Inferior parietal cortex (tissue), 1 donor: Measurements from ENCODE around the gene DTNA.

Experiments used
- DNase-seq: peaks from one replicate; pipeline ENCODE4 v3.0.0-alpha.2; 2016; ENCODE audit errors: extremely low spot score

Gene DTNA

DNA sequence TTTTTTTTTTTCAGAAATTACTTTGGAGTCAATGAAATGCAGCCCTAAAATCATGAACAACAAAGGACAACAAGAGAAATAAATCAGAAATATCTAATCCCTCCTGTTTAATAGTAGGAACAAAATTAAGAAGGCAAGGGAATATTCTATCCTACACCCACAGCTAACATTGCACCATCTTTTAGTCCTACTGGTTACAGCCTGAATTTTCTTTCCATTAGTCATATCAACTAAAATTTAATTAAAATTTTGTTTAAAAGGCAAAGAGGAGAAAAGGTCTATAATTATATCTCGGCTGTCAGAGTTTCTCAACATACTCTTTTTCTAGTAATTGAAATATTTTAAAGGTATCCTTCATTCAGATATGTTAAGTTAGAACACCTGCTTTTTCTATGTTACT lies 61.9 kb downstream of the DTNA start:
- no peak for DNase-seq

DNA sequence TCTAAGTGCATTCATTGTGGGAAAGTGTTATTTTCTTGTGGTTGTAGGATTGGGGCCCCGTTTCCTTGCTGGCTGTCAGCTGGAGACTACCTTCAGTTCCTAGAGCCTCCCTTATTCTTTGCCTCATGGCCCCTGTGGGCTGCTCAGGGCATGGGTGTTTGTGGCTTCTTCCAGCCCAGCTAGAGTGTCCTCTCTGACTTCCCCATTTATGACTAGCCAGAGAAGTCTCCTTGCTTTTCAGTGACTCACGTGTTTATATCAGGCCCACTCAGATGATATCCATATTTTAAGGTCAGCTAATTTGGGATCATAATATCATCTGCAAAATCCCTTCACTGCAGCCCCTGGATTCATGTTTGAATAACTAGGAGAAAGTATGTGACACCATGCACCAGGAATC lies 62.8 kb downstream of the DTNA start:
- DNase-seq, result no peak

DNA sequence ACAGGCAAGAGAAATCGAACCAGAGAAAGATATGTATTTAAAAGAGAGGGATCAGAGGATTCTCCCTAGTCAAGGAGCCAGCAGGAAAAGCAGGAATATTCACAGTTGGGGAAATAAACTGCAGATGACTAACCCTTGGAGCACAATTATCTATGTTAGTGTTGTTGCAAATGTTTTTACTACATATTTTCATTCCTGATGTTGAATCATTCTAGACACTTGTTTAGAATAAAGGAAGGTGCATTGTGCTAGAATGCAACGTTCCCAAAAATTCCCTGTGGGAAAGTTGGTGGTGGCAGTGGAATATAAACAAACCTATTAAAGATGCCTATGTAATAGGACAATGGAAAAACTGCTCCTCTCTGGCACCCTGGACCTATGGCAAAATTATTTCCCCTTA lies 63.3 kb downstream of the DTNA start:
- no peak for DNase-seq

DNA sequence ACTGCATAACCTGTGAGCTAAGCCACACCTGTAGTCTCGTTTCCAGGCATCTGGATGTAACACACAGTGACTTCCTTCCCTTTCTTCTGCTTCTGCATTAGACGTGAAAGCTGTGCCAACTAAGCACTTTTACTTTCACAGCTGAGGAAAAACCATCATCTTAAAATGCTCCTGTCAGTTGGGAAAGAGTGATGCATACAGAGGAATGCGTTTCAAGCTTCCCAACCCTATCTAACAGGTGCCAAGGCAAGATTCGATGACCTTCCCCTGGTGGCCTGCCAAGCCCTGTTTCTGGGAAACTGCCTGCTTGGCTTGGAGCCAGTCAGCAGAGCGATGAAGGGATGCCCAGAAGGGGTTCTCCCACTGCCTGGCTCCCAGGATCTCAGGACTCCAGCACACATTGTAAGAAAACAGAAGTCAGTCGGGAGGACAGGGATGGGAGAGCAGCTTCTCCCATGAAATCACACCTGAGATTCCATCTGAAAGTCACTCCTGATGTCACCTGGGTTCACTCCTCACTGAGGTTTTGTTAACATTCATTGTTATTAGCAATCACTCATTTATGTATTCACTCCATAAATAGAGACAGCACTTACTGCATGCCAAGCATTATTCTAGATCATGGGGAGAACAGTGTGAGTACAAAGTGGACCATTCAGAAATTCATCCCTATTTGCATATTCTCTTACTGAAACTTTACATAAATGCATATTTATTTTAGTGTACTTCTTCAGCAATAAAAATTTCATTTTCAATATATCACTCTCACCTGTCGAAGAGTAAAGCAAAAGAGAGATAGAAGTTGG lies 64.1 kb downstream of the DTNA start:
- DNase-seq, result no peak

DNA sequence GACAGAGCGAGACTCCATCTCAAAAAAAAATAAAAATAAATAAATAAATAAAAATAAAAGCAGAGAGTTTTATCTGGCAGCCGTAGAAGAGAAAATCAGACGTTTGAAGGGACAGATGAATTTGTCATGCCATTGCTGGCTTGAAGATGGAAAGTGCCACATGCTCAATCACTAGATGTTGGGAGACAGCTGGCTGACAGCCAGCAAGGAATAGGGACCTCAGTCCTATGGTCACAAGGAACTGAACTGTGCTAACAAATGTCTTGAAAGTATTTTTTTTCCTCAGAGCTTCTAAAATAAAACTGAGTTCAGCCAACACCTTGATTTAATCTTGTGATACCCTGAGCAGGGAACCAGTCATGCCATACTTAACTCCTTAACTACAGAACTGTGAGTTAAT lies 65.4 kb downstream of the DTNA start:
- no peak for DNase-seq

- DNase-seq, result no peak
These were observed 69.0 kb downstream of the DTNA start for GRCh38 chr18:34779112-34779511.

DNA sequence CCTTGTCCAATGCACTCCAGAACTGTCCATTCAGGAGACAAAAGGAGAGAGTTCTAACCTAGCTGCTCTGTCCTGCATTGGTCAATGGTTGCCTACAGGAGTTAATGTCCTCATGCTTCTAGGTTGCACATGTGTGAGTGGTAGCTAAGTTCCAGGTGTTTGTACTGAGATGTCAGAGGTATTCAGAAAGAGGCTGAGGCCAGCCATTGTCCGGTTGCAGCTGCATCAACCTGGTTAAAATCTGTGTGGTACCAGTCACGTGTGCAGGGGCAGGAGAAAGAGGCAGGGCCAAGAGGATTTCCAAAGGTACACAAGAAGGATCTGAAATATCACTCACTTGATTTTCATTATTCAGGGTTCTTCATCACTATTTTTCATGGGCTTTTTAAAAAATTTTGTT lies 70.8 kb downstream of the DTNA start:
- DNase-seq, result no peak

DNA sequence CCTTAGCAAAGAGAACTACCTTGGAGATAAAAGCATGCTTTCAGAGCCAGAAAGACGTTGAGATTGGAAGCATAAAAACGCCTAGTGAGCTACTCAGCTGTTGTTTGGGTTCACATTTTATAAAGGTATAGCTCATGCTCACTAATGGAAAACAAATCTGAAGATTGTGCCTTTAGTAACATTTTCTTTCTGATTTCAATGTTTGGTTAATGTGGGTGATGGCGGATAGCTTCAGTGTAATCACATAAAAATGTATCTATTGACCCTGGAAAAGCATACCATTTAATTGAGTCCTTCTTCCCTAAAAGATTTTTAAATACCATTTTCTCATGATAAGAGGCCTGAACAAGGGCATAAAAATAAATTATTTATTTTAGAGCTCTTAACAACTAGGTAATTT lies 73.4 kb downstream of the DTNA start:
- DNase-seq, result no peak

- no peak for DNase-seq
These were observed 76.2 kb downstream of the DTNA start for GRCh38 chr18:34786162-34786741.

DNA sequence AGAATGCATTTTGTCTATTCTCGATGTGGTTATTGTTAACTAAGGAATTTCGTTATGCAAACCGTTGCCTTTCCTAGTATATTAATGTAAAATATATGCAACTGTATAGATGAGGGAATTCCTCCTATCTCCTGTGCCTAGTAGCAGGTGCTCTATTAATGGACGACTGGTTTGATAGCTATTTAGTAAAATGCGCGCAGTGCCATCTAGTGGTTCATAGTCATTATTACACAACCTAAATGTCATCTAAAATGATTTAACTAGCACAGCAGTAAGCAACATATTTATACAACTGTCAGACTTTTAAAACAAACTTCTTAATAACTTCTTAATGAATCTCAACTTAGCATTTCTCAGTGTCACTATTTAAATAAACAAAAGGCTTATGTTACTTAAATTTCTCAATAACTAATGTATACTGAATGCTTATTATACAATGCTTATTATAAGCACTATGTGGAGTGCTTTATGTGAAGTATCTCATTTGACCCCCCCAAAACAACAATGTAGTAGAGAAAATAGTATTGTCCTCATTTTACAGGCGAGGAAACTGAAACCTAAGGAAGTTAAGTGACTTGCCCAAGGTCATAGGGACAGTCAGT lies 77.9 kb downstream of the DTNA start:
- peak; percentile 93 for DNase-seq

DNA sequence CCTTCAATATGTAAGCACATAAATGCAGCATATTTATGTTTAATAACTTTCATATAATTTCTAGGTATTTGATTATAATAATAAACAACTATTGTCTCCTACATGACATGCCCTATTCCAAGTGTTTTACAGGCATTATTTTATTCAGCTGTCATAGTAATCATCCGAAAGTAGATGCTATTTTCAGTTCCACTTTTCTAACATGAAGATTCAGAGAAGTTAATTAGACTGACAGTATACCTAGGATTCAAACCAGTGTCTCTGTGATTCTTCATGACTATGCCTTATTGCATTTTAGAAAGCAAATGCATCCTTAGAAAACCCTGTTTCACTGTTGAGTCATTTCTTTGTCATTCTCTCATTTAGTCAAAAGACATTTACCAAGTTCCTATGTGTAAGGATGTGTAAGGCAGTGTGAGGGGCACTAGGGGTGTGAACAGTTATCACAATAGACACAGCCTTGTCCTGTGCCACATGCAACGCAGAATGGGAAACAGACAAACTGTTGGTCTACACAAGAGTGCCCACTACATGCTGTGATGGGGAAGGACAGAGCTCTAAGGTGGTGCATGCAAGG lies 79.8 kb downstream of the DTNA start:
- no peak for DNase-seq

- DNase-seq, result no peak
These were observed 84.2 kb downstream of the DTNA start for GRCh38 chr18:34794348-34794747.

GRCh38 chr18:34795070-34795732 lies 85.1 kb downstream of the DTNA start:
- no peak for DNase-seq

DNA sequence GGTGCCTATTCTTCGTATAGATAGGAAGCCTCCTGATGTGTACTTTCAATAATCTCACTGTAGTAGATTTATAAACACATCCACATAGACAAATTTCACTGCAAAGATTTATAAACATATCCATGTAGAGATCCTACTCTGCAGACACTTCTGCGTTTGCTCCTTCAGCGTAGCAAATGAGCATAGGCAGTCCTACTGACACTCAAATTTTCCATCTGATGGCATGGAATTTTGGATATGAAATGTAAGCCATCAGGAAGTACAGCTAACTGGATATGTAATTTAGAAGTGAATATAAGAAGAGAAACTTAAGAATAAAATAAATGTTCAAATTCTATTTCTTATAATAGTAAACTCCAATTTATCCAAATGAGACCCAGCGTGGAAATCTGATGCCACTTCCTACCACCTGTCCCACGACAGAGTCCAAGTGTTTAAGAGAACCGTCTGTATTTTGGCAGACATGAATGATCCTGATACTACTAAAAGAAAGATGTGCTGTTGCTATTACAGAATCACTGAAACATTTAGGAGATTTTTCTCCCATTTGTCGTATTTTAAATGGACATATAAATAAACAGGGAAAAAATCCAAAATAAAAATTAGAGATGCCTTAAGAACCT lies 86.0 kb downstream of the DTNA start:
- DNase-seq, result no peak

- DNase-seq, result no peak
These were observed 89.2 kb downstream of the DTNA start for GRCh38 chr18:34799291-34799690.

DNA sequence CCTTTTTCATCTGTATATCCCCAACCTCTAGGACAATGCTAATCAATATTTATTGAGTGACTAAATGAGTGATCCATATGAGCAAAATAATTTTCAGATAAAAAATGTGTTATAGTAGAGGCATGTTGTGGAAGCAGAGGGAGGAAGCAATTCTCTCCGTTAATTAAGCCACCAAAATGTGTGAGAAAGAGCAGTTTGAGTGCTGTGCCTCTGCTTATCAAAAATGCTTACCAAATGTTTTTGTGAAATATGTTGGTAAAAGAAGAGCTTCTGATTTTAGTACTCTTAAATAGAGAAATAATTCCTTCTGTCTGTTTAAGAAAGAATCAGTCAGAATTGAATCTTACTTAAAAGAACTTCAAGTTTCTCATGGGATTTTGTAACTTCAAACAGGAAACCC lies 90.3 kb downstream of the DTNA start:
- DNase-seq, result no peak

DNA sequence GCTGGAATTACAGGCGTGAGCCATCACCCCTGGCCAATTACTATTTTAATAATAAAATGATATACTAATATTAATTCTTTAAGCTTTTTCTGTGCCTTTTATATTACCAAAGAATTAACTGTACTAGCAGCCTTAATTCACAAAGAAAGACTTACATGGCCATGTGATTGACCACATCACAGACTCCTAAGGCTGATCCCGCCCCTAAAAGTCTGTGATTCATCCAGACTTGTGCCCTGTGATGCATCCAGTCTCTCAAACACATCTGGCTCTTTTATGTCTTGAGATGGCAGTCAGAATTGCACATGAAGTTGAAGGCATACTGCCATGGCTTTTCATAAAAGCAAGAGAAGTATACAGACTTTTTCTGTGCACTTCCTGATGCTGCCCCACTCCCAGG lies 91.7 kb downstream of the DTNA start:
- no peak for DNase-seq

DNA sequence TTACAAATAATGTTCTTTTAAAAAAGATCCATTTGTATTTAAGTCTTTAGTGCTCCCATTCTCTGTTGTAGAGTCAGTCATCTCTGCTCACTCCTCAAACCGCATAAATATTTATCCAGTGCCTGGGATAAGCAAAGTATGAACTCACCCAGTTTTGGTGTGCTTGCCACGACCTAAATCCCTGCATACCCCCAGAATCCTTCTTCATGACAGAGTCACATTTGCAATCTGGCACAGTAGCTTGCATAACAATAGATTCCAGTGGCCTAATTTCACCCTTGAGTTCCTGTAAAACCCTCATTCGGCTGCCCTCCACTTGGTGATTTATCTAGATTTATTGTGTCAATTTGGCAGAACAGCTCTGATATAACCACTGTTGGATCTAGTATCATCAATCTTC lies 92.9 kb downstream of the DTNA start:
- DNase-seq, result no peak

DNA sequence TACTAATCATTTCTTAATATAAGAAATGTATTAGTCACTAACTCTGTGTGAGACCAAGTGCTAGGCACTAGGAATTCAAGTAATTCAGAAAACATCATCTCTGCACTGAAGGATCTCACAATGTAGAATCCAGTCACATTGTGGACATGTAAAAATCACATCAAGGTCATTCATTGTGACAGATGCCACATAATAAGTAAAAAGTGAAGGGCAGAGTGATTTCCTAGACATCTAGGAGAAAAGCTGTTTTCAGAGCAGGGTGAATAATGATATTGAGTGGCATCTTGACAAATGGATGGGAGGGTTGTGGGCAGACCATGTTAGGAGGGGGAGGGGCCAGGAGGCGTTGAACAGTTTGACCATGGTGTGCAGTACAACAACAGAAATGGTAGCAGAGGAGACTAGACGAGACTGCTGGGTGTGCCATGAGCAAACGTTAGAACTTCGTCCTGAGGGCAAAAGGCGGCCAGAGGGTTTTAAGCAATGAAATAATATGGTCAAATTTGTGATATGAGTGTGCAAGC lies 93.8 kb downstream of the DTNA start:
- no peak for DNase-seq

DNA sequence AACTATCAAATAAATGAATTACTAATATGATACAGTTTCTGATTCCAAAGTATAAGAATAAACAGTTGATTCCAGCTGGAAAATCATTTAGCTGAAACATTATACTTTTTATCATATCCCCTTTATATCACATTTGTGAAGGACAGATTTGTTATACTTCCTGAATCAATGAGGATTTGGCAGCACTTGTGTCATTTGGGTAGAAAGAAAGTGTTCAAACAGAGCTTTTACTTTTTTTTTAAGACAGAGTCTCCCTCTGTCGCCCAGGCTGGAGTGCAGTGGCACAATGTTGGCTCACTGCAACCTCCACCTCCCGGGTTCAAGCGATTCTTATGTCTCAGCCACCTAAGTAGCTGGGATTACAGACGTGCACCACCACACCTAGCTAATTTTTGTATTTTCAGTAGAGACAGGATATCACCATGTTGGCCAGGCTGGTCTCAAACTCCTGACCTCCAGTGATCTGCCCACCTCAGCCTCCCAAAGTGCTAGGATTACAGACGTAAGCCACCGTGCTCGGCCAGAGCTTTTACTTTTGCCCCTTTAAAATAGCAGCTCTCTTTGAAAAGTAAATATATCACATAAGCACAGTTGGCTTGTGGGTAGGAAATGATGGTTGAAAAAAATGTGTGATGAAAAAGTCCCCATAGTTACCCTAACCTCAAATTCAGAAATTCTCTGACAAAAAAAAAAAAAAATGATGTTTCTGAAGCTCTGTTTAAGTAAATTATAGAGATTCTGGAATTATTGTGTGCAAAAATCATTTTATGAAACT lies 95.2 kb downstream of the DTNA start:
- no peak for DNase-seq

DNA sequence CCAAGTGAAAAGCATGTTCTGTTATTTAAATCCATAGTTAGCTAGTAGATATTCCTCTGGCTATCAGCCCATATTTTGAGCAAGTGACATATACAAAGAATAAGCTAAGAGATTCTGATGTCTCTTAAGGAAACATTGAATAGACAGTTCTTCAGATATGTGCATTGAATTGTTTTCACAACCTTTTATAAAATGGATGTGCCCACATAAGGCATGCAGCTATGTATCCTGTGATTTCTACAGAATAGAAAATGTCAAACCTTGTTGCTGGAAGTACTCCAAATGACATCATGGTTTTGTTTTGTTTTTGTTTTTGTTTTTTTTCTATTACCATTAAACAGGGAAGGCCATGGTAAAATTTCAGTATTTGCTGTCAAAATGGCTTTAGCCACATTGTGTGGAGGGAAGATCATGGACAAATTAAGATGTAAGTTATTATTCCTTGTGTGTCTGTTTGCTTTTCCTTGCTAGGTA lies 95.8 kb downstream of the DTNA start:
- DNase-seq, result no peak
